Mucosa of rectum (tissue), 2 donors: ENCODE results near the gene ZNF276.

ENCODE experiments used
- H3K27ac ChIP-seq, 2 donors: one replicate each; pipeline ENCODE4 v1.7.0; 2013; ENCODE audit warnings: inconsistent platforms in 2 of 2, low read depth in 2 of 2, low read length in 2 of 2
- H3K27me3 ChIP-seq, 2 donors: one replicate each; pipeline ENCODE4 v1.7.0; 2013; ENCODE audit warnings: low read length in 2 of 2; ENCODE audit not compliant: control insufficient read depth in 2 of 2, insufficient read depth in 2 of 2
- H3K36me3 ChIP-seq, 2 donors: one replicate each; pipeline ENCODE4 v1.7.0; 2013; ENCODE audit warnings: low read length in 2 of 2; ENCODE audit not compliant: control insufficient read depth in 2 of 2, insufficient read depth in 2 of 2
- H3K4me1 ChIP-seq, 2 donors: one replicate each; pipeline ENCODE4 v1.7.0; 2013; ENCODE audit warnings: low read length in 2 of 2, mild to moderate bottlenecking in 1 of 2; ENCODE audit not compliant: control insufficient read depth in 2 of 2, insufficient read depth in 2 of 2
- H3K4me3 ChIP-seq, 2 donors: one replicate each; pipeline ENCODE4 v1.7.0; 2013; ENCODE audit warnings: low read length in 2 of 2
- H3K9ac ChIP-seq, 2 donors: one replicate each; pipeline ENCODE4 v1.7.0; 2013; ENCODE audit warnings: low read length in 2 of 2, low read depth in 1 of 2, mild to moderate bottlenecking in 1 of 2
- H3K9me3 ChIP-seq, 2 donors: one replicate each; pipeline ENCODE4 v1.7.0; 2013; ENCODE audit warnings: low read length in 2 of 2; ENCODE audit not compliant: control insufficient read depth in 2 of 2
- donor health status: healthy.
- donor health status: Normal muscosa, but diverticular disease.

The ZNF276 gene

DNA sequence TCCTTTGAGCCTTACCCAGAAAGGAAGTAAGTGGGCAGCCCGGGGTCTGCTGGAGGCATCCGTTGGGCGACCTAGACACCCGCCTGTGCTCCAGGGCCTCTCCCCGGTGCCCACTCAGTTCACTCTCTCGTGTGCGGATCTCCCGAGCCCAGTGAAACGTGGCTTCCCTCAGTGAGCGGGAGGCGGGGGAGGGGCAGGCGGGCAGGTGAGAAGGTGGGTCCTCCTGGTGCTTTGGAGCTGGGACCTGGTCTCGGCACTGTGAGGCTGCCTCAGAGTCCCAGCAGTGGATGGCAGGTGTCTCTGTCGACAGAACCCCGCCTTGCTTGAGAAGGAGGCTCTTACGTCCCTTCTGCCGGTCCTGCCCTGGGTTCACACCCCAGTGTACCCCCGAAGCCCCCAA, 8.0 kb downstream of the ZNF276 start:
- Histone ChIP-seq H3K36me3 (peaks cover 66 to 71% of the 10 kb centered on the region in 2 donors), H3K4me1 (peaks cover 0 to 2% of the 10 kb centered on the region in 2 donors)

DNA sequence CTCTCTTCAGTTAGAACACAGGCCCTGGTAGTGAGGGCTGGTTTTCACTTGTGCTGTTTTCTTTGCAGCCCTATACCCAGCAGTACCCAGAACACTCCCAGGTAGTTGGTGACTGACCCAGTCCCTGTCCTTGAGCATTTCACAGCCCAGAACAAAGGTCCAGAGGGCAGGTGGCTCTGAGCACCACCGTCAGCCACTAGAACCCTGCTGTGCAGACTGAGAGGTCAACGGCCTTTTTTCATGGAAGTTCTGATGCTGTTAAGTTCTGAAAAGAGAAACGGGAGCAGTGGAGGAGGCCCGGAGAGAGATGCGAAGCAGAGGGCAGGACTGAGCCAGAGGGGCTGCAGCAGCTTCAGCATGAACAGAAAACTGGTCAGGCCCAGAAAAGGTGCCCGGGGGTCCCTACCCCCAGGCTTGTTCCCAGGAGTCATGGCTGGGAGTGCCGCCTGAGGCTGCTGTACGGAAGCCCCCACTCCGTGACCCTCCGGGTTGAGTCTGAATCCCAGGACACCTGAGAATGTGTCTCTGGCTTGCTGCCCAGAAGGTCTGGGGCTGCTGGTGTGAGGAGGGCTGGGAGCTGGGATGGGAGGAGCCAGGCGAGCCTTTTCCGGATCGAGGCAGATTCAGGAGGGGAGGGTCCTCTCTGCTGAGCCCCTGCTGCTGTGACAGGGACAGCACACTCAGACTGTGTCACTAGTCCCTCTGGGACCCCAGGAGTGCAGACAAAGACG, 8.7 kb downstream of the ZNF276 start:
- Histone ChIP-seq H3K9me3 (no peaks in the 10 kb centered on the region), H3K9ac (no peak overlapping the region), H3K4me3 (no peak overlapping the region), H3K27ac (no peak overlapping the region), H3K36me3 (peaks cover 68 to 69% of the 10 kb centered on the region in 2 donors), H3K27me3 (no peaks in the 10 kb centered on the region), H3K4me1 (no peaks in the 10 kb centered on the region)

More for the DNA sequence above, 8.0 kb downstream of the ZNF276 start:
- Histone ChIP-seq H3K27me3 (no peaks in the 10 kb centered on the region), H3K9me3 (no peaks in the 10 kb centered on the region), H3K9ac (no peak overlapping the region), H3K27ac (no peak overlapping the region), H3K4me3 (no peak overlapping the region)

DNA sequence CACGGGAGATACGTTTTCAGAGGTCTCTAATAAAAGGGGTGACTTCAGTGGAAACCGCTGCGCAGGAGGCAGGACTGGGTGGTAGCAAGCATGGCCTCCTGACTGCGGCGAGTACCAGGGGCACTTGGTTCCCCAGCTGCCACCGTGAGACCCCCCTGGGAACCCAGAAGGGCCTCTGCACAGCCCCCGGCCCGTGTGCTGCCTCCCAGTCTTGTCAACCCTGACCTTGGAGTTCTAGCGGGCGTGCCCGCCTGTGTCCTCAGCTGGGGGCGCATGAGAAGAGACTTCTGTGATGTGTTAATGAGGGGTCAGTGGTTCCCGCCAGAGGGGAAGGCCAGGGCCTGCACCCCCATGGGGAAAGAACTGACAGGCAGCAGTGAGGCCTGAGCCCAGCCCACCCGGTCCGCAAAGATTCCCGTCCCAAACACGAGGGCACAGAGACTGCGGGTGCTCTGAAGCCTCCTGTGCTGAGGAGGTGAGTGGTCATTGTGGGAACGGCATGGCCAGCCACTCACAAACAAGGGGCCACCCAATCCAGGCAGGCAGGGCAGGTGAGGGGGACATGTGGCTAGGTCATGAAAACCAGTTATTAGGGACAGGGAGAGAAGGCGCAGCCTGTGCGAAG, 9.4 kb downstream of the ZNF276 start:
- Histone ChIP-seq H3K36me3 (peaks cover 72 to 75% of the 10 kb centered on the region in 2 donors), H3K9ac (no peak overlapping the region), H3K4me1 (no peaks in the 10 kb centered on the region), H3K27ac (no peak overlapping the region), H3K9me3 (no peaks in the 10 kb centered on the region), H3K27me3 (no peaks in the 10 kb centered on the region), H3K4me3 (no peak overlapping the region)

DNA sequence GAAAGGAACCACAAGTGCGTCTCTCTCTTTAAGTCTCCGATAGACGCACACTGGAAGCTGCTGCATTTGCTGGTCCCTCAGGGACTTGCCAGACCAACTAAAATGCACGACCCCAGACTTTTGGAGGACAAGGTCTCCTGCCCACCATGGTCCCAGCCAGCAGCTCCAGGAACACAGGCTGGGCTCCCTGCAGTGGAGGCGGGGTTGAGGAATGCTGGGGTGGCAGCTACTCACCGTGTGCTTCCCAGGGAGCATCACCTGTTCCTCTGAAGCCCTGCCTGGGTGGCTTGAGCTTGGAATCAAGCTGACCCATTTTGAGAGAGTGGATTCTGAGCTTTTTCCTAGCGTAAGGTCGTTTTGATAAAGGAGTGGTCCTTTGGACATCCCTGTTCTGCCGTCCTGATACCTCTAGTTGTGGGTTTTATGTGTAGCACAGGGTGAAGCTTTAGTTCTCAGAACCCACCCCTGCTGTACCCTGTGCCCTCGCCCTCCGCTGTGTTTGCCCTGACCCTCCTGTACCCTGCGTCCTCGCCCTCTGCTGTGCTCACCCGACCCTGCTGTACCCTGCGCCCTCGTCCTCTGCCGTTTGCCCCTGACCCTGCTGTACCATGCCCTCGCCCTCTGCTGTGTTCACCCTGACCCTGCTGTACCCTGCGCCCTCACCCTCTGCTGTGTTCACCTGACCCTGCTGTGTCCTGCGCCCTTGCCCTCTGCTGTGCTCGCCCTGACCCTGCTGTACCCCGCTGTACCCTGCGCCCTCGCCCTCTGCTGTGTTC, 11.0 kb downstream of the ZNF276 start:
- no peak overlapping the region for H3K27ac ChIP-seq
- no peaks in the 10 kb centered on the region for H3K27me3 ChIP-seq
- H3K9ac ChIP-seq = no peak overlapping the region
- no peaks in the 10 kb centered on the region for H3K4me1 ChIP-seq
- H3K4me3 ChIP-seq = no peak overlapping the region
- H3K9me3 ChIP-seq = no peaks in the 10 kb centered on the region
- H3K36me3 ChIP-seq = peaks cover 76 to 80% of the 10 kb centered on the region in 2 donors

DNA sequence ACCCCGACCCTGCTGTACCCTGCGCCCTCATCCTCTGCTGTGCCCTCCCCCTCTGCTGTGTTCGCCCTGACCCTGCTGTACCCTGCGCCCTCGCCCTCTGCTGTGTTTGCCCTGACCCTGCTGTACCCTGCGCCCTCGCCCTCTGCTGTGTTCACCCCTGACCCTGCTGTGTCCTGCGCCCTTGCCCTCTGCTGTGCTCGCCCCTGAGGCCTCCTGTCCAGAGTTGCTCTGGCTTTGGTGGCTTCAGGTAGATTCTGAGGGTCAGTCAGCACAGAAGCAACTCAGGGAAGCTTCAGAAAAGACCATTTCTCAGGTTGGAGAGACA, 11.5 kb downstream of the ZNF276 start:
- Histone ChIP-seq H3K36me3 (peaks cover 75 to 80% of the 10 kb centered on the region in 2 donors), H3K4me3 (no peak overlapping the region), H3K9me3 (no peaks in the 10 kb centered on the region), H3K4me1 (no peaks in the 10 kb centered on the region), H3K27ac (no peak overlapping the region), H3K9ac (no peak overlapping the region), H3K27me3 (no peaks in the 10 kb centered on the region)

DNA sequence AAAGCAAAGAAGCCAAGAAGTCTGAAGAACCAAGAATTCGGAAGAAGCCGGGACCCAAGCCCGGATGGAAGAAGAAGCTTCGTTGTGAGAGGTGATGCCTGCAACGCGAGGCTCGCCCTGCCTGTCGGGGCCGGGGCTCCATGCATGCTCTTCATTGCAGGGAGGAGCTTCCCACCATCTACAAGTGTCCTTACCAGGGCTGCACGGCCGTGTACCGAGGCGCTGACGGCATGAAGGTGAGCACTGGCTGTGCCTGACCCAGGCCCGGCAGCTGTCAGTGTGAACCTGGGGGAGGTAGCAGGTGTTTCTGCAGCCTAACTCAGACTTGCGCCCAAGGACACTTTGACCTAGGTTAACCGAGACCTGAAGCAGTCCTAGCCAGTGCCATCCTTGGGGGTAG, 12.0 kb downstream of the ZNF276 start:
- Histone ChIP-seq H3K4me1 (no peaks in the 10 kb centered on the region), H3K36me3 (peaks cover 78 to 82% of the 10 kb centered on the region in 2 donors), H3K27me3 (no peaks in the 10 kb centered on the region), H3K9me3 (no peaks in the 10 kb centered on the region), H3K27ac (no peak overlapping the region), H3K9ac (no peak overlapping the region), H3K4me3 (no peak overlapping the region)

DNA sequence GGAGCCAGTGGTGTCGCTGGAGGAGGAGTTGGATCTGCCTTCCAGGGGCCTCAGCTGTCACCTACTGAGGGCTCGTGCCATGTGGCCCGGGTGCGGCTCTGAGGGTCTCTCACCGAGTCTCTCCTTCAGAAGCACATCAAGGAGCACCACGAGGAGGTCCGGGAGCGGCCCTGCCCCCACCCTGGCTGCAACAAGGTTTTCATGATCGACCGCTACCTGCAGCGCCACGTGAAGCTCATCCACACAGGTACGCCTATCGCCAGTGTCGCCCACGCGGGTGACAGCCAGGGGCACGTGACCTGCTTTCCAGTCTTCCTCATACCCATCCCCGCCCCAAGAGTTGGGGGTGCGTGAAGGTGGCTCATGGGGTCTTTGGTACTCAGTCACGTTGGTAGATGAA, 12.5 kb downstream of the ZNF276 start:
- no peaks in the 10 kb centered on the region for H3K4me1 ChIP-seq
- H3K36me3 ChIP-seq = peaks cover 80 to 84% of the 10 kb centered on the region in 2 donors
- H3K9ac ChIP-seq = no peak overlapping the region
- no peaks in the 10 kb centered on the region for H3K9me3 ChIP-seq
- no peak overlapping the region for H3K4me3 ChIP-seq
- no peak overlapping the region for H3K27ac ChIP-seq
- no peaks in the 10 kb centered on the region for H3K27me3 ChIP-seq

DNA sequence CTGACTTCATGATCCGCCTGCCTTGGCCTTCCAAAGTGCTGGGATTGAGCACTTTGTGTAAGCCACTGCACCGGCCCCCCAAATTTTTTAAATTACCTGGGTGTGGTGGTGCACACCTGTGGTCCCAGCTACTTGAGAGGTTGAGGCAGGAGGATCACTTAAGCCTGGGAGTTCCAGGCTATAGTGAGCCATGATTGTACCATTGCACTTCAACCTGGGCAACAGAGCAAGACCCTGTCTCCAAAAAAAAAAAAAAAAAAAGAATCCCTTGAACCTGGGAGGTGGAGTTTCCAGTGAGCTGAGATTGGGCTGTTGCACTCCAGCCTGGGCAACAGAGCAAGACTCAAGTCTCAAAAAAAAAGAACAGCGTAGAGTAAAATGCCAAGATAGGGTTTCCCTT, 15.2 kb downstream of the ZNF276 start:
- H3K27ac ChIP-seq = no peak overlapping the region
- H3K36me3 ChIP-seq = peaks cover 72 to 80% of the 10 kb centered on the region in 2 donors
- H3K27me3 ChIP-seq = no peaks in the 10 kb centered on the region
- H3K9me3 ChIP-seq = no peaks in the 10 kb centered on the region
- H3K4me3 ChIP-seq = no peak overlapping the region
- no peak overlapping the region for H3K9ac ChIP-seq
- no peaks in the 10 kb centered on the region for H3K4me1 ChIP-seq

DNA sequence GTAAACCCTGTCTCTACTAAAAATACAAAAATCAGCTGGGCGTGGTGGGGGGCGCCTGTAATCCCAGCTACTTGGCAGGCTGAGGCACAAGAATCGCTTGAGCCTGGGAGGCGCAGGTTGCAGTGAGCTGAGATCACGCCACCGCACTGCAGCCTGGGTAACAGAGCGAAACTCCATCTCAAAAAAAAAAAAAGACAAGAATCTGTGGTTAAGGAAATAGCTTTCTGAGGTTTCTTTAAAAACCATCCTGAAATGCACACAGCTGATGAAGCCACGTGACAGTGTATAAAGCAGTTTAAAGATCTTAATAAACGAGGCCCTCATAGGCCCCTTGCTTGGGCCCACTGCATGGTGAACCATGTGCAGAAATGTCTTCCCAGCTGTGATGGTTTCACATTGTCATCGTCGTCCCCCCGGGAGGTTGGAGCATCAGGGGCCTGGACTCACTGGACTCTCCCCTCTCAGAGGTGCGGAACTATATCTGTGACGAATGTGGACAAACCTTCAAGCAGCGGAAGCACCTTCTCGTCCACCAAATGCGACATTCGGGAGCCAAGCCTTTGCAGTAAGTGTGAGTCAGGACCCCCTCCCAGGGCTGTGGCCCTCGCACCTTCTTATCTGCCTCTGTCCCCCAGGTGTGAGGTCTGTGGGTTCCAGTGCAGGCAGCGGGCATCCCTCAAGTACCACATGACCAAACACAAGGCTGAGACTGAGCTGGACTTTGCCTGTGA, 16.2 kb downstream of the ZNF276 start:
- Histone ChIP-seq H3K36me3 (peaks cover 65 to 73% of the 10 kb centered on the region in 2 donors), H3K4me1 (no peaks in the 10 kb centered on the region), H3K9me3 (no peaks in the 10 kb centered on the region), H3K4me3 (no peak overlapping the region), H3K9ac (no peak overlapping the region), H3K27me3 (no peaks in the 10 kb centered on the region), H3K27ac (no peak overlapping the region)

DNA sequence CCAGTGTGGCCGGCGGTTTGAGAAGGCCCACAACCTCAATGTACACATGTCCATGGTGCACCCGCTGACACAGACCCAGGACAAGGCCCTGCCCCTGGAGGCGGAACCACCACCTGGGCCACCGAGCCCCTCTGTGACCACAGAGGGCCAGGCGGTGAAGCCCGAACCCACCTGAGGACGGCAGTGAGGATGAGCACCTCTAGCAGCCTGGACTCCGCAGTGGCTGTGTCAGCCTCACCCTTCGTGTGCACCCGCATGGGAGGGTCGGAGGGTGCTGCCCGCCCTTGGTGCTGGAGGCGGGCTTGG, 16.7 kb downstream of the ZNF276 start:
- no peak overlapping the region for H3K4me3 ChIP-seq
- no peaks in the 10 kb centered on the region for H3K9me3 ChIP-seq
- no peak overlapping the region for H3K9ac ChIP-seq
- peaks cover 60 to 68% of the 10 kb centered on the region in 2 donors for H3K36me3 ChIP-seq
- H3K27me3 ChIP-seq = no peaks in the 10 kb centered on the region
- no peak overlapping the region for H3K27ac ChIP-seq
- H3K4me1 ChIP-seq = no peaks in the 10 kb centered on the region
